Endodermal cell (in vitro differentiated cells): ENCODE results near the gene PAH. TPM values are rescaled to one million over a fixed set of nuclear protein-coding genes. Genes with fewer than 3 reads are reported as not detected.

ENCODE experiments used
- DNase-seq: peaks from one replicate; pipeline ENCODE4 v3.0.0-alpha.2; 2017
- H3K27ac ChIP-seq: 2 replicates; pipeline ENCODE4 v1.5.1; 2013; ENCODE audit warnings: mild to moderate bottlenecking, low read depth, low read length, moderate library complexity
- H3K27me3 ChIP-seq: 2 replicates; pipeline ENCODE4 v1.6.1; 2013; ENCODE audit warnings: mild to moderate bottlenecking, low read length, moderate library complexity; ENCODE audit not compliant: insufficient read depth, control insufficient read depth, poor library complexity, severe bottlenecking
- H3K36me3 ChIP-seq: 2 replicates; pipeline ENCODE4 v1.7.0; 2013; ENCODE audit warnings: mild to moderate bottlenecking, low read length, moderate library complexity; ENCODE audit not compliant: control insufficient read depth, insufficient read depth
- H3K4me1 ChIP-seq: one replicate; pipeline ENCODE4 v1.7.0; 2013; ENCODE audit warnings: low read length; ENCODE audit not compliant: control insufficient read depth, insufficient read depth
- H3K4me3 ChIP-seq: 2 replicates; pipeline ENCODE4 v1.5.1; 2013; ENCODE audit warnings: mild to moderate bottlenecking, low read length, moderate library complexity
- H3K9ac ChIP-seq: 2 replicates; pipeline ENCODE4 v1.6.1; 2013; ENCODE audit warnings: mild to moderate bottlenecking, low read length, moderate library complexity; ENCODE audit not compliant: poor library complexity, severe bottlenecking; ENCODE audit errors: extremely low read depth
- H3K9me3 ChIP-seq: 2 replicates; pipeline ENCODE4 v1.6.1; 2013; ENCODE audit warnings: mild to moderate bottlenecking, low read length, moderate library complexity; ENCODE audit not compliant: control insufficient read depth
- H3K27ac Mint-ChIP-seq: 2 replicates; pipeline ENCODE4 v1.8.0; 2020; ENCODE audit warnings: mixed read lengths
- H3K27me3 Mint-ChIP-seq: 2 replicates; pipeline ENCODE4 v1.8.0; 2021; ENCODE audit warnings: mild to moderate bottlenecking, mixed read lengths; ENCODE audit not compliant: insufficient read depth
- H3K36me3 Mint-ChIP-seq: 2 replicates; pipeline ENCODE4 v1.8.0; 2020; ENCODE audit warnings: low read depth, mixed read lengths
- H3K4me1 Mint-ChIP-seq: 2 replicates; pipeline ENCODE4 v1.8.0; 2020; ENCODE audit warnings: mixed read lengths
- H3K4me3 Mint-ChIP-seq: 2 replicates; pipeline ENCODE4 v1.8.0; 2020; ENCODE audit warnings: mild to moderate bottlenecking, moderate library complexity, mixed read lengths
- H3K9me3 Mint-ChIP-seq: 2 replicates; pipeline ENCODE4 v1.8.0; 2020; ENCODE audit warnings: mild to moderate bottlenecking, mixed read lengths
- CTCF ChIP-seq: fragments of 200-600 bp; sonication (generic); conservative IDR thresholded peaks from 2 replicates; pipeline ENCODE4 v1.5.0; 2021; ENCODE audit warnings: antibody characterized with exemption, mild to moderate bottlenecking
- WGBS, 2 experiments: methylation state at CpG; one replicate each; pipeline versions ENCODE4 v1.1.5 to v1.1.7; 2013; ENCODE audit warnings: missing lambda C conversion rate in 2 of 2, mixed read lengths in 1 of 2; ENCODE audit not compliant: insufficient coverage in 1 of 2, insufficient read length in 1 of 2; 5-methylcytosine and 5-hydroxymethylcytosine counted together
- total RNA-seq, 2 donors: library from RNA; stranded (reverse); fragmentation: NEBNext Ultra II Directional in 1 of 2; extraction: Animal tissue kit (Norgen Biotek cat#: 25700) in 1 of 2; gene quantifications; 2 replicates in 1 of 2; 3 replicates in 1 of 2; pipeline ENCODE4 v1.2.1, GENCODE V29; 2021

Gene PAH
- total RNA-seq, 2 donors from 2014 or later: 1.5 to 1.9 TPM

GRCh38 chr12:102962986-102963385, 45.9 kb upstream of the PAH start:
- Histone ChIP-seq H3K9ac (no peak overlapping the region), H3K27me3 (peaks cover 100% of the 10 kb centered on the region), H3K9me3 (peaks cover 18% of the 10 kb centered on the region), H3K27ac (no peak overlapping the region), H3K36me3 (no peaks in the 10 kb centered on the region), H3K4me3 (no peak overlapping the region), H3K4me1 (peaks cover 4% of the 10 kb centered on the region)
- H3K4me3 Mint-ChIP-seq: no peak overlapping the region
- no peak for TF ChIP-seq CTCF
- H3K27ac Mint-ChIP-seq: no peak overlapping the region
- peaks cover 18% of the 10 kb centered on the region for H3K9me3 Mint-ChIP-seq
- no peak for DNase-seq
- H3K27me3 Mint-ChIP-seq: peaks cover 99% of the 10 kb centered on the region
- WGBS, 2 experiments: 0% methylated on average over 2 to 3 of the region's 3 CpGs
- peaks cover 3% of the 10 kb centered on the region for H3K36me3 Mint-ChIP-seq
- peaks cover 28% of the 10 kb centered on the region for H3K4me1 Mint-ChIP-seq

- H3K4me1 ChIP-seq: peaks cover 4% of the 10 kb centered on the region
- H3K27me3 Mint-ChIP-seq: peaks cover 99% of the 10 kb centered on the region
These were observed 45.5 kb upstream of the PAH start for GRCh38 chr12:102962532-102962931.

GRCh38 chr12:102961466-102961855, 44.4 kb upstream of the PAH start:
- H3K27me3 Mint-ChIP-seq: peaks cover 99% of the 10 kb centered on the region
- peaks cover 18% of the 10 kb centered on the region for H3K9me3 Mint-ChIP-seq
- DNase-seq: no peak
- H3K36me3 Mint-ChIP-seq: peaks cover 3% of the 10 kb centered on the region
- peaks cover 32% of the 10 kb centered on the region for H3K4me1 Mint-ChIP-seq
- peaks cover 18% of the 10 kb centered on the region for H3K9me3 ChIP-seq
- H3K27ac ChIP-seq: peak overlapping the region; percentile 84
- peaks cover 100% of the 10 kb centered on the region for H3K27me3 ChIP-seq
- no peak overlapping the region for H3K27ac Mint-ChIP-seq
- H3K4me1 ChIP-seq: peaks cover 8% of the 10 kb centered on the region
- TF ChIP-seq CTCF: no peak
- no peak overlapping the region for H3K4me3 ChIP-seq
- 1 to 2% methylated on average over 6 to 8 of the region's 8 CpGs for WGBS, 2 experiments
- no peaks in the 10 kb centered on the region for H3K36me3 ChIP-seq
- no peak overlapping the region for H3K9ac ChIP-seq
- H3K4me3 Mint-ChIP-seq: no peak overlapping the region

More at GRCh38 chr12:102962532-102962931, 45.5 kb upstream of the PAH start:
- Histone ChIP-seq H3K9ac (no peak overlapping the region), H3K4me3 (no peak overlapping the region), H3K27me3 (peaks cover 100% of the 10 kb centered on the region), H3K27ac (no peak overlapping the region), H3K9me3 (peaks cover 18% of the 10 kb centered on the region), H3K36me3 (no peaks in the 10 kb centered on the region)
- no peak overlapping the region for H3K4me3 Mint-ChIP-seq
- no peak for DNase-seq
- H3K4me1 Mint-ChIP-seq: peaks cover 29% of the 10 kb centered on the region
- H3K36me3 Mint-ChIP-seq: peaks cover 3% of the 10 kb centered on the region
- H3K27ac Mint-ChIP-seq: no peak overlapping the region
- WGBS, 2 experiments: 2 to 8% methylated on average over 10 to 11 of the region's 11 CpGs
- no peak for TF ChIP-seq CTCF
- peaks cover 18% of the 10 kb centered on the region for H3K9me3 Mint-ChIP-seq
